Retinal pigment epithelial cell (primary cell): Measurements from ENCODE around the gene PTPRD.

Experiments used
- DNase-seq: peaks from one replicate; pipeline ENCODE4 v3.0.0-alpha.2; 2010; ENCODE audit warnings: low read depth
- H3K4me3 ChIP-seq: 2 replicates; pipeline ENCODE4 v1.5.1; 2011; ENCODE audit warnings: mild to moderate bottlenecking, low read length, control low read depth, moderate library complexity
- TF ChIP-seq, protein P1 (sequence below): conservative IDR thresholded peaks from 2 replicates; pipeline ENCODE4 v1.5.1; 2011; ENCODE audit warnings: low read depth, low read length, control low read depth, inconsistent platforms

Gene PTPRD

DNA sequence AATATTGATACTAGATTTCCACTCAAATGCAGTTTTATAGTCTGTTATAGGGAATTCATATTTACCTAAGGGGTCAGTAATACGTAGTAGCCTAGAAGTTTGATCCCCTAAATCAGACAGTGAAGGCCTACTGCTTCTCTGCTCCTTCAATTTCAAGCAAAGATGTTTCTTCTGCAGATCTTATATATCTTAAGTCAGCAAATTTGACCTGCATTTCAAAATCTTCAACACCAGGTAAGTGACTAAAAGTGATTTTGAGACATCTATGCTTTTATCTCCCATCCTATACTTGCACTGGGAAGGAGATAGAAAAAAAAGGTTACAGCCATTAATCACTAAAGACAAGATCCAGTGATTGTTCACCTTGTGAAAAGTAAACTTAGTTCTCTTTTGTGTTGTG is 363.9 kb downstream of the PTPRD start:
- TF ChIP-seq, protein P1, sequence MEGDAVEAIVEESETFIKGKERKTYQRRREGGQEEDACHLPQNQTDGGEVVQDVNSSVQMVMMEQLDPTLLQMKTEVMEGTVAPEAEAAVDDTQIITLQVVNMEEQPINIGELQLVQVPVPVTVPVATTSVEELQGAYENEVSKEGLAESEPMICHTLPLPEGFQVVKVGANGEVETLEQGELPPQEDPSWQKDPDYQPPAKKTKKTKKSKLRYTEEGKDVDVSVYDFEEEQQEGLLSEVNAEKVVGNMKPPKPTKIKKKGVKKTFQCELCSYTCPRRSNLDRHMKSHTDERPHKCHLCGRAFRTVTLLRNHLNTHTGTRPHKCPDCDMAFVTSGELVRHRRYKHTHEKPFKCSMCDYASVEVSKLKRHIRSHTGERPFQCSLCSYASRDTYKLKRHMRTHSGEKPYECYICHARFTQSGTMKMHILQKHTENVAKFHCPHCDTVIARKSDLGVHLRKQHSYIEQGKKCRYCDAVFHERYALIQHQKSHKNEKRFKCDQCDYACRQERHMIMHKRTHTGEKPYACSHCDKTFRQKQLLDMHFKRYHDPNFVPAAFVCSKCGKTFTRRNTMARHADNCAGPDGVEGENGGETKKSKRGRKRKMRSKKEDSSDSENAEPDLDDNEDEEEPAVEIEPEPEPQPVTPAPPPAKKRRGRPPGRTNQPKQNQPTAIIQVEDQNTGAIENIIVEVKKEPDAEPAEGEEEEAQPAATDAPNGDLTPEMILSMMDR, result no peak
- H3K4me3 ChIP-seq, result no peak overlapping the region
- no peak for DNase-seq

DNA sequence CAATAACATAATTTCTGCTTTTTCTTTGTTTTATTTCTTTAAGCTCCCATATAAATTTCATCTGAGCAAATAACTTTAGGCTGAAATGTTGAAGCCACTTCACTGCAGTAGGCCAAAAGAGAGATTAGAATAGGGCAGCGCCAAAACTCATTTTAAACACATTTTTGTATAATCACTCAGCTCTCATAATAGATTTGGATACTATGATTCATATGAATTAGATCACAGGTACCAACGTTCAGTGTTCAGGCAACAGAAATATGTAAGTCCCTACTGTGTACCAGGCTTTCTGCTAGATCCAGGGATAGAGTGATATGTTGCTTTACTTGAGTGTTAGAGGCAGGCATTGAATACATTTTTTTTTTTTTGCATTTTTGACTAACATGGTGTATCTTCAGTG is 370.5 kb downstream of the PTPRD start:
- TF ChIP-seq, protein P1, result no peak
- peak; percentile 35 for DNase-seq
- no peak overlapping the region for H3K4me3 ChIP-seq

DNA sequence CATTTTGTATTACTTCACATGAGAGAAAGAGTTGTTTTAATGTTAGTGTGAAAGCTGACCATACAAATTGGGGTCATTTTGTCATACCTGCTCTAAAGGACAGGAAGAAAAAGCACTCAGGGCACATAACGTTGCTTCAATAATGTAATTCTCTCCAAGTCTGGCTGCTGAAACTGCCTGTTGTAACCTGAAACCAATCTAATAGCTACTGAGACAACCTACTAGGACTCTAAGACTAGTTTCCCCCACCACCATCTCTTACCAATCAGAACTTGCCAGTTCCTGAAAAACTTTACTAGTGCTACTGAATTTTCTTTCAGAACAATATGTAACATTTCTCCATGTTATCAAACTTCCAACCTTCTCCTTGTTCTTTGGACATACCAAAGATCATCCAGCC is 374.7 kb downstream of the PTPRD start:
- no peak overlapping the region for H3K4me3 ChIP-seq
- TF ChIP-seq, protein P1, result no peak
- no peak for DNase-seq

DNA sequence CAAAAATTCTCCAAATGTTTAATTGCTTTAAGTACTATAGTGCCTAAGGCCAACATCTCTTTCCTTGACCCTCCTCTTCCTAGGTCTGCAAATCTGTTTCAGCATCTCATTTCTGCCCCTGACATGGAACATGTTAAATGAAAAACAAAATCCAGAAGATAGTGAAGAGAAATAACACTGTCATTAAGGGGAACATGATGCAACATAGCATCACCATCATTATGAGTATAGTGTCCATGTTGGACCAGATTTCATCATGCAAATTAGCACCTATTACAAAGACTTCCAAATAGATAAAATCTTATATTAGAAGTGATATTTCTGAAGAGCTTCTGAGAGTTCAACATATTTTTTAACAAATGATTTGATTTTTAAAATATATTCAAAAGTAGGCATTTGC is 375.2 kb downstream of the PTPRD start:
- no peak for DNase-seq
- no peak overlapping the region for H3K4me3 ChIP-seq
- TF ChIP-seq, protein P1, result no peak

DNA sequence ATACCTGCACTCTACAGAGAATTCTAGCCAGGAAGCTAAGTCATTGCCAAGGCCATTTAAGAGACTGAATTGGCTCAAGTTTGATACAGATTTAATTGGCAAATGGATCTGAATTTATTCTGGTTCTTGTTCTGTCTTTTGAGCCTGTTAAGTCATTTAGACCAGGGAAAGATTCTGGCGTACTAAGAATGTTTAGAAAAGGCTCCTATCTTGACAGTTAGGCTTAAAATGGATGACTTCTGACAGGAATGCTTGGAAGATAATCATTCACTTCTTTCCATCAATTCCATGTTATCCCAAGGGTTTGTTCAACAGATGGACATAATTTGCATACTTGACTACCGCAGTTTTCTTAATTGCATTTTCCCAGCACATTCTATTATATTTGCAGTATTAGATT is 376.6 kb downstream of the PTPRD start:
- no peak overlapping the region for H3K4me3 ChIP-seq
- TF ChIP-seq, protein P1, result no peak
- no peak for DNase-seq

DNA sequence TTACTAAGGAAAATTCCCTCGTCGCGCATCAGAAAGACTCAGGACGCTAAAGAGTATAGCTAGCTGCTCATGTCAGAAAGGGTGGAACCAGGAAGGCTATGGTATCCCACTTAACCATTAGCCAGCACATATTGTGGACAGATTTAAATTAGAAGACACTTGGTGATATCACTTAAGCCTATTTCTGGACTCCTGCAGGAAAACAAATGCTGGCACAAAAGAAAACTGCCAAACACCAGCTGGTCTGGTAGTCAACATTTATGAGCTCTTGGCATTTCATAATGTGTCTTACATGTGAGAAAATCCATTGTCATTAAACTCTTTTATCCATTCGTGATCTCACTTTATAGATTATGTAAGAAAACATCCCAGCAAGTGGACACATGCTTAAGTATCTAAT is 377.4 kb downstream of the PTPRD start:
- TF ChIP-seq, protein P1, result no peak
- no peak overlapping the region for H3K4me3 ChIP-seq
- DNase-seq, result no peak

DNA sequence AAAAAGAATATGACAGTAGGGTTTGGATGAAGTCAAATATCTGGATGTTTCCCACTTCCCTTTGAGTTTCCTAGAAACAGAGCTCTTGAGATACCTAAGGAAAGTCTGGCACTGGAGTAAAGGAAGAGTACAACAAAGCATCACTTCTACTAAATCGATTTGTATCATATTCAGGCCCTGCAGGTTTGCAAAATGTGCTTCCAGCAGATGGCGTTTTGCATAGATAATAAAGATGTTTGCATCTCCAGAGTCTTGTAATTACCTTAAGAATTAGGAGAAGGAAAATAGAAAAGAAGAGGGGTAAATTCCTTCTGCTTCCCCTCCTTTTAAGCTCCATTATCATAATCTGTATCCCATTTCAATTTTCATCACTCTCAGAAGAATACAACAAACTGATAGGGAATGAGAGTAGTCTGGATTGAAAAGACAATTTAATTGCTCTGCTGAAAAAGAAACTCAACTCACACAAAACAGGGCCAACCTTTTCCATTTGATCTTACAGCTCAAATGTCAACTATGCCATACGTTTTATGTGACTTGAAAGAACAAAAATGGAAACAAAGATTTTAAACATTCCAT is 380.4 kb downstream of the PTPRD start:
- TF ChIP-seq, protein P1, result peak; percentile 42
- no peak for DNase-seq
- no peak overlapping the region for H3K4me3 ChIP-seq
